Activated naive CD4-positive, alpha-beta T cell treated with anti-CD3 and anti-CD28 coated beads, Interleukin-2, amount 50 U/mL, for 16 hours (primary cell): ENCODE data around the gene CAMK2G.
"Not testable (repeated sequence)": the region's sequence is repeated elsewhere in the genome, so short reads cannot be mapped to it uniquely, and the experiment has no call there.

Experiments
- DNase-seq: peaks from one replicate; pipeline ENCODE4 v3.0.0-alpha.2; 2020

The CAMK2G gene

GRCh38 chr10:73874267-73875138 is at the start of gene CAMK2G:
Gene CAMK2G (minus strand): TSS chr10:73874555. CDS start chr10:73874461, 94 bp downstream.
- DNase-seq = peak; percentile 84

- no peak for DNase-seq
Measured at GRCh38 chr10:73922864-73923133, 48.4 kb upstream of the CAMK2G start.

- no peak for DNase-seq
Measured at GRCh38 chr10:73922007-73922863, 47.9 kb upstream of the CAMK2G start.

- no peak for DNase-seq
Measured at GRCh38 chr10:73920089-73920488, 45.7 kb upstream of the CAMK2G start.

- not testable (repeated sequence) for DNase-seq
Measured at GRCh38 chr10:73919481-73919880, 45.1 kb upstream of the CAMK2G start.

- no peak for DNase-seq
Measured at GRCh38 chr10:73917566-73918305, 43.4 kb upstream of the CAMK2G start.

GRCh38 chr10:73916761-73917470 is 42.6 kb upstream of the CAMK2G start:
- DNase-seq = no peak

- DNase-seq = no peak
Measured at GRCh38 chr10:73915206-73915851, 41.0 kb upstream of the CAMK2G start.

- DNase-seq = no peak
Measured at GRCh38 chr10:73914036-73914435, 39.7 kb upstream of the CAMK2G start.

- no peak for DNase-seq
Measured at GRCh38 chr10:73911553-73912004, 37.2 kb upstream of the CAMK2G start.

GRCh38 chr10:73910764-73911552 is 36.6 kb upstream of the CAMK2G start, which contains the start of gene PLAU:
Gene PLAU (plus strand): TSS chr10:73911132. CDS start chr10:73911556, 424 bp downstream.
- DNase-seq = peak; percentile 37

- DNase-seq = no peak
Measured at GRCh38 chr10:73910401-73910763, 36.0 kb upstream of the CAMK2G start.

GRCh38 chr10:73909540-73910115 is 35.3 kb upstream of the CAMK2G start:
- DNase-seq = no peak

GRCh38 chr10:73908853-73909539 is 34.6 kb upstream of the CAMK2G start:
- peak; percentile 48 for DNase-seq

GRCh38 chr10:73907841-73908517 is 33.6 kb upstream of the CAMK2G start:
- no peak for DNase-seq

- DNase-seq = no peak
Measured at GRCh38 chr10:73906524-73907447, 32.4 kb upstream of the CAMK2G start.

- DNase-seq = no peak
Measured at GRCh38 chr10:73905256-73906020, 31.1 kb upstream of the CAMK2G start.

GRCh38 chr10:73902351-73902750 is 28.0 kb upstream of the CAMK2G start:
- no peak for DNase-seq
